ENCODE measurements around the gene EYA4.

EYA4 gene

DNA sequence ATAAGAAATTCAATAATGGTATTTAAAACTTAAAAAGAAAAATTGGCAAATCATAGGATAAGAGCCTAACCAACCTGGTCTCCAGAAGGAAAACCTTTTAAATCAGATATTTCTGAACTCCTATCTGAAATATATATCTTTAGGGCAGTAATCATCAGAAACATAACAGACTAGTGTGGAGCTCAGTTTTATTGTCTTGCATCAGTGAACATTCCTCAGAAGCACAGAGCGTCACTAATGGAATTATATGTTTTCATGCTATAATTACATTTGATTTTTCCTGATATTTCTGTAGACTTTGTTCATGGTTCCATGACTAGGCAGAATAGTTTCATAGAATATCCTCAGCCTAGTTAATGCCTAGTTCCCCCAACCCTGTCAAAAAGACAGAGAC, 262.2 kb downstream of the EYA4 start:
- Histone ChIP-seq H3K9me3 (ENCODE audit: control insufficient read depth, insufficient read depth, low read depth, low read length) (no peaks in the 10 kb centered on the region), H3K27ac (ENCODE audit: extremely low read depth, low read depth, low read length) (no peak overlapping the region), H3K36me3 (ENCODE audit: control insufficient read depth in 2 of 2, insufficient read depth in 1 of 2, low read length in 2 of 2) (peaks cover 0 to 5% of the 10 kb centered on the region in 2 experiments; a peak in 1 of 3 replicates), H3K4me3 (ENCODE audit: low read depth, low read length) (no peak overlapping the region), H3K4me1 (ENCODE audit: control insufficient read depth, insufficient read depth, low read length) (peaks cover 7% of the 10 kb centered on the region; the same call in 1 of the 2 replicates)
- CTCF ChIA-PET: interaction anchor here (0.7 to 1.1 kb wide), 3 partner anchors 10 to 515 kb away, joined by 3 read pairs; no protein-coding TSS in a partner anchor
- TF ChIP-seq SP7 (tag by site-specific recombination; IDR thresholded peaks at IDR 0.05) (0 out of 2 replicates have a peak, but pooled peaks have one; percentile 53), ZNF404 (tag by site-specific recombination; IDR thresholded peaks at IDR 0.05) (no peak)
- TF ChIP-seq, protein P1, sequence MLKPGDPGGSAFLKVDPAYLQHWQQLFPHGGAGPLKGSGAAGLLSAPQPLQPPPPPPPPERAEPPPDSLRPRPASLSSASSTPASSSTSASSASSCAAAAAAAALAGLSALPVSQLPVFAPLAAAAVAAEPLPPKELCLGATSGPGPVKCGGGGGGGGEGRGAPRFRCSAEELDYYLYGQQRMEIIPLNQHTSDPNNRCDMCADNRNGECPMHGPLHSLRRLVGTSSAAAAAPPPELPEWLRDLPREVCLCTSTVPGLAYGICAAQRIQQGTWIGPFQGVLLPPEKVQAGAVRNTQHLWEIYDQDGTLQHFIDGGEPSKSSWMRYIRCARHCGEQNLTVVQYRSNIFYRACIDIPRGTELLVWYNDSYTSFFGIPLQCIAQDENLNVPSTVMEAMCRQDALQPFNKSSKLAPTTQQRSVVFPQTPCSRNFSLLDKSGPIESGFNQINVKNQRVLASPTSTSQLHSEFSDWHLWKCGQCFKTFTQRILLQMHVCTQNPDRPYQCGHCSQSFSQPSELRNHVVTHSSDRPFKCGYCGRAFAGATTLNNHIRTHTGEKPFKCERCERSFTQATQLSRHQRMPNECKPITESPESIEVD (tag by site-specific recombination; IDR thresholded peaks at IDR 0.05): peak; percentile 73
- POLR2A ChIA-PET: no interaction called here

DNA sequence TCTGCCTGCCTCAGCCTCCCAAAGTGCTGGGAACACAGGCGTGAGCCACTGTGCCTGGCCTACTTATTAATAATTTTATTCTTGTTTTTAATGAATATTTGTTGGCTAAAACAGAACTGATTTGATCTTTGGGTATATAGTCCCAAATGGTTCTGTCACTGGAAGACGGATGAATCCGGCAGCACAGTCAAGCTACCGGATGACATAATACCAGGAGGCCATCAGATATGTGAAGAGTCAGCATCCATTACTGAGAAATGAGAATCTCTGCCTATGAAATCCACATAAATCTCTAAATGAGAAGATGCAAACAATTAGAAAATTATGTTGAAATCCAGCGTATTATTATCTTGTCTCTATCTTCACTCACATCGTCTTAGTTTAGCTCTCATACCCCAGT, 263.0 kb downstream of the EYA4 start:
- peaks cover 9% of the 10 kb centered on the region for H3K4me1 ChIP-seq (ENCODE audit: control insufficient read depth, insufficient read depth, low read length)
- POLR2A ChIA-PET: no interaction called here
- no peak overlapping the region for H3K4me3 ChIP-seq (ENCODE audit: low read depth, low read length)
- H3K27ac ChIP-seq (ENCODE audit: extremely low read depth, low read depth, low read length): no peak overlapping the region
- no peak for TF ChIP-seq ZNF561 (tag by site-specific recombination; IDR thresholded peaks at IDR 0.05; ENCODE audit: borderline replicate concordance)
- no peak for TF ChIP-seq ZNF174 (tag by site-specific recombination; IDR thresholded peaks at IDR 0.05)
- TF ChIP-seq, protein P2, sequence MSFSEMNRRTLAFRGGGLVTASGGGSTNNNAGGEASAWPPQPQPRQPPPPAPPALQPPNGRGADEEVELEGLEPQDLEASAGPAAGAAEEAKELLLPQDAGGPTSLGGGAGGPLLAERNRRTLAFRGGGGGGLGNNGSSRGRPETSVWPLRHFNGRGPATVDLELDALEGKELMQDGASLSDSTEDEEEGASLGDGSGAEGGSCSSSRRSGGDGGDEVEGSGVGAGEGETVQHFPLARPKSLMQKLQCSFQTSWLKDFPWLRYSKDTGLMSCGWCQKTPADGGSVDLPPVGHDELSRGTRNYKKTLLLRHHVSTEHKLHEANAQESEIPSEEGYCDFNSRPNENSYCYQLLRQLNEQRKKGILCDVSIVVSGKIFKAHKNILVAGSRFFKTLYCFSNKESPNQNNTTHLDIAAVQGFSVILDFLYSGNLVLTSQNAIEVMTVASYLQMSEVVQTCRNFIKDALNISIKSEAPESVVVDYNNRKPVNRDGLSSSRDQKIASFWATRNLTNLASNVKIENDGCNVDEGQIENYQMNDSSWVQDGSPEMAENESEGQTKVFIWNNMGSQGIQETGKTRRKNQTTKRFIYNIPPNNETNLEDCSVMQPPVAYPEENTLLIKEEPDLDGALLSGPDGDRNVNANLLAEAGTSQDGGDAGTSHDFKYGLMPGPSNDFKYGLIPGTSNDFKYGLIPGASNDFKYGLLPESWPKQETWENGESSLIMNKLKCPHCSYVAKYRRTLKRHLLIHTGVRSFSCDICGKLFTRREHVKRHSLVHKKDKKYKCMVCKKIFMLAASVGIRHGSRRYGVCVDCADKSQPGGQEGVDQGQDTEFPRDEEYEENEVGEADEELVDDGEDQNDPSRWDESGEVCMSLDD (tag by site-specific recombination; IDR thresholded peaks at IDR 0.05): no peak
- peaks cover 0 to 5% of the 10 kb centered on the region in 2 experiments; a peak in 1 of 3 replicates for H3K36me3 ChIP-seq (ENCODE audit: control insufficient read depth in 2 of 2, insufficient read depth in 1 of 2, low read length in 2 of 2)
- CTCF ChIA-PET: interaction anchor here (0.5 to 1.1 kb wide), 3 partner anchors 9 to 541 kb away, joined by 3 read pairs; no protein-coding TSS in a partner anchor
- no peaks in the 10 kb centered on the region for H3K9me3 ChIP-seq (ENCODE audit: control insufficient read depth, insufficient read depth, low read depth, low read length)

DNA sequence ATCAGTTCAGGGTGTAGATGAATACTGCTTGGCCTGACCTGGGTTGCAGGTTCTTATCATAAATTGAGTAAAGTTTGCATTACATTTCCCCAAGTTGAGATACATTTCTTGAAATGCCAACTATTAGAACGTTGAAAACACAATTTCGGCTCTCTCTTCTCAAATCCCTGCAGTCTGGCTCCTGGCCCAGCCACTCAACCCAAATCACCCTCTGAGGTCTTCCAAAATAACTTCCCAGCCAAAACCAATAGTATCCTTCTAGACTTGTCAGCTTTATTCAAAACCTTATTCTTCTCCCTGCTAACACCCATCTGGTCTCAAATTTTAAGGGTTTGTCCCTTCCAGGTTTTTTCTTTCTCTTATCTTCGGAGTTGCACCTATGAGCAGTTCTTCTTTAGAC, 263.6 kb downstream of the EYA4 start:
- CTCF ChIA-PET: interaction anchor here (0.8 to 1.3 kb wide), 4 partner anchors 321 to 1590 kb away, joined by 3 to 7 read pairs (median 4); no protein-coding TSS in a partner anchor
- H3K27ac ChIP-seq (ENCODE audit: extremely low read depth, low read depth, low read length): no peak overlapping the region

DNA sequence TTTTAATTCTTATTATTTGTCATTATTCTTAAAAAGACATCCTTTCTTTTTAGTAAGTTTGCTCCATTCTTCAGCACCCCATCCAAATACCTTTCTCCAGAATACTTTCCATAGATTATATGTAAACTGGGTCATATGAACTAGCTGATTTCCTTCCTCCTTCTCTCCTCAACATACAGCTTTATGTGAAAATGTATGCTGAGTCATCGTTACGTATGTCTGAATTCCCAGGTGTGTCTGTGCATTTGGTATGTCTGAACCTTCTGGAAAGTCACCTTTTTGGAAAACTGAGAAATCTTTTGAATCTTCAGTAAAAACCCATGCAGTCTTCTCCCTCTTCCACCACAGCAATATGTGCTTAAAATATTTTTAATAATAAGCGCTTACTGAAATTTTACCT, 264.5 kb downstream of the EYA4 start:
- CTCF ChIA-PET: interaction anchor here (0.6 to 1.3 kb wide), 6 partner anchors 24 to 1591 kb away, joined by 3 to 7 read pairs (median 4); no protein-coding TSS in a partner anchor
- no peak overlapping the region for H3K4me3 ChIP-seq (ENCODE audit: low read depth, low read length)
- POLR2A ChIA-PET: no interaction called here
- peaks cover 13% of the 10 kb centered on the region for H3K4me1 ChIP-seq (ENCODE audit: control insufficient read depth, insufficient read depth, low read length)
- H3K36me3 ChIP-seq (ENCODE audit: control insufficient read depth in 2 of 2, insufficient read depth in 1 of 2, low read length in 2 of 2): peaks cover 0 to 5% of the 10 kb centered on the region in 2 experiments; a peak in 1 of 3 replicates
- H3K9me3 ChIP-seq (ENCODE audit: control insufficient read depth, insufficient read depth, low read depth, low read length): no peaks in the 10 kb centered on the region
- no peak overlapping the region for H3K27ac ChIP-seq (ENCODE audit: extremely low read depth, low read depth, low read length)
- TF ChIP-seq ZNF664 (tag by site-specific recombination; IDR thresholded peaks at IDR 0.05): no peak
- TF ChIP-seq ZEB2 (tag by site-specific recombination; IDR thresholded peaks at IDR 0.05): no peak
- TF ChIP-seq ZNF623 (tag by site-specific recombination; IDR thresholded peaks at IDR 0.05): no peak
- TF ChIP-seq, protein P3, sequence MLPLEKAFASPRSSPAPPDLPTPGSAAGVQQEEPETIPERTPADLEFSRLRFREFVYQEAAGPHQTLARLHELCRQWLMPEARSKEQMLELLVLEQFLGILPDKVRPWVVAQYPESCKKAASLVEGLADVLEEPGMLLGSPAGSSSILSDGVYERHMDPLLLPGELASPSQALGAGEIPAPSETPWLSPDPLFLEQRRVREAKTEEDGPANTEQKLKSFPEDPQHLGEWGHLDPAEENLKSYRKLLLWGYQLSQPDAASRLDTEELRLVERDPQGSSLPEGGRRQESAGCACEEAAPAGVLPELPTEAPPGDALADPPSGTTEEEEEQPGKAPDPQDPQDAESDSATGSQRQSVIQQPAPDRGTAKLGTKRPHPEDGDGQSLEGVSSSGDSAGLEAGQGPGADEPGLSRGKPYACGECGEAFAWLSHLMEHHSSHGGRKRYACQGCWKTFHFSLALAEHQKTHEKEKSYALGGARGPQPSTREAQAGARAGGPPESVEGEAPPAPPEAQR (tag by site-specific recombination; IDR thresholded peaks at IDR 0.05): no peak
- TF ChIP-seq ZNF223 (tag by site-specific recombination; IDR thresholded peaks at IDR 0.05): no peak
- TF ChIP-seq ZNF37A (tag by site-specific recombination; IDR thresholded peaks at IDR 0.05): no peak
- TF ChIP-seq, protein P4, sequence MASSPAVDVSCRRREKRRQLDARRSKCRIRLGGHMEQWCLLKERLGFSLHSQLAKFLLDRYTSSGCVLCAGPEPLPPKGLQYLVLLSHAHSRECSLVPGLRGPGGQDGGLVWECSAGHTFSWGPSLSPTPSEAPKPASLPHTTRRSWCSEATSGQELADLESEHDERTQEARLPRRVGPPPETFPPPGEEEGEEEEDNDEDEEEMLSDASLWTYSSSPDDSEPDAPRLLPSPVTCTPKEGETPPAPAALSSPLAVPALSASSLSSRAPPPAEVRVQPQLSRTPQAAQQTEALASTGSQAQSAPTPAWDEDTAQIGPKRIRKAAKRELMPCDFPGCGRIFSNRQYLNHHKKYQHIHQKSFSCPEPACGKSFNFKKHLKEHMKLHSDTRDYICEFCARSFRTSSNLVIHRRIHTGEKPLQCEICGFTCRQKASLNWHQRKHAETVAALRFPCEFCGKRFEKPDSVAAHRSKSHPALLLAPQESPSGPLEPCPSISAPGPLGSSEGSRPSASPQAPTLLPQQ (tag by site-specific recombination; IDR thresholded peaks at IDR 0.05): no peak
- no peak for TF ChIP-seq ZNF140 (tag by site-specific recombination; IDR thresholded peaks at IDR 0.05)
- TF ChIP-seq, protein P5, sequence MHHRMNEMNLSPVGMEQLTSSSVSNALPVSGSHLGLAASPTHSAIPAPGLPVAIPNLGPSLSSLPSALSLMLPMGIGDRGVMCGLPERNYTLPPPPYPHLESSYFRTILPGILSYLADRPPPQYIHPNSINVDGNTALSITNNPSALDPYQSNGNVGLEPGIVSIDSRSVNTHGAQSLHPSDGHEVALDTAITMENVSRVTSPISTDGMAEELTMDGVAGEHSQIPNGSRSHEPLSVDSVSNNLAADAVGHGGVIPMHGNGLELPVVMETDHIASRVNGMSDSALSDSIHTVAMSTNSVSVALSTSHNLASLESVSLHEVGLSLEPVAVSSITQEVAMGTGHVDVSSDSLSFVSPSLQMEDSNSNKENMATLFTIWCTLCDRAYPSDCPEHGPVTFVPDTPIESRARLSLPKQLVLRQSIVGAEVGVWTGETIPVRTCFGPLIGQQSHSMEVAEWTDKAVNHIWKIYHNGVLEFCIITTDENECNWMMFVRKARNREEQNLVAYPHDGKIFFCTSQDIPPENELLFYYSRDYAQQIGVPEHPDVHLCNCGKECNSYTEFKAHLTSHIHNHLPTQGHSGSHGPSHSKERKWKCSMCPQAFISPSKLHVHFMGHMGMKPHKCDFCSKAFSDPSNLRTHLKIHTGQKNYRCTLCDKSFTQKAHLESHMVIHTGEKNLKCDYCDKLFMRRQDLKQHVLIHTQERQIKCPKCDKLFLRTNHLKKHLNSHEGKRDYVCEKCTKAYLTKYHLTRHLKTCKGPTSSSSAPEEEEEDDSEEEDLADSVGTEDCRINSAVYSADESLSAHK (tag by site-specific recombination; IDR thresholded peaks at IDR 0.05): no peak

More for the DNA sequence above, 263.6 kb downstream of the EYA4 start:
- H3K9me3 ChIP-seq (ENCODE audit: control insufficient read depth, insufficient read depth, low read depth, low read length): no peaks in the 10 kb centered on the region
- POLR2A ChIA-PET: no interaction called here
- H3K4me1 ChIP-seq (ENCODE audit: control insufficient read depth, insufficient read depth, low read length): peaks cover 13% of the 10 kb centered on the region
- H3K36me3 ChIP-seq (ENCODE audit: control insufficient read depth in 2 of 2, insufficient read depth in 1 of 2, low read length in 2 of 2): peaks cover 0 to 5% of the 10 kb centered on the region in 2 experiments; a peak in 1 of 3 replicates
- no peak overlapping the region for H3K4me3 ChIP-seq (ENCODE audit: low read depth, low read length)
- TF ChIP-seq ZNF311 (tag by site-specific recombination; IDR thresholded peaks at IDR 0.05; ENCODE audit: borderline replicate concordance) (no peak), KLF16 (tag by site-specific recombination; IDR thresholded peaks at IDR 0.05) (no peak), TCF7L2 (IDR thresholded peaks at IDR 0.05; ENCODE audit: borderline replicate concordance, low read depth, low read length) (no peak), EGR2 (tag by site-specific recombination; IDR thresholded peaks at IDR 0.05; ENCODE audit: low read depth) (no peak), ZNF202 (tag by site-specific recombination; IDR thresholded peaks at IDR 0.05; ENCODE audit: borderline replicate concordance) (no peak)
